ENCODE results near the gene AGPAT4.

AGPAT4 gene

GRCh38 chr6:161272635-161273273 lies 1.1 kb downstream of the AGPAT4 start:
- Histone ChIP-seq H3K4me1 (ENCODE audit: insufficient read depth, low read length, severe bottlenecking) (no peaks in the 10 kb centered on the region), H3K27ac (ENCODE audit: low read depth, low read length, poor library complexity, severe bottlenecking) (no peak overlapping the region), H3K9me2 (ENCODE audit: low read depth, low read length) (no peaks in the 10 kb centered on the region), H3F3A (ENCODE audit: insufficient read depth, low read length) (no peaks in the 10 kb centered on the region), H3K9ac (ENCODE audit: low read length) (no peak overlapping the region), H3K4me2 (ENCODE audit: low read length) (no peak overlapping the region), H3K27me3 (ENCODE audit: insufficient read depth, low read length) (no peaks in the 10 kb centered on the region), H3K4me3 (ENCODE audit: low read depth, low read length, poor library complexity, severe bottlenecking) (no peak overlapping the region), H4K20me1 (ENCODE audit: insufficient read depth, low read length) (no peaks in the 10 kb centered on the region), H3K9me3 (ENCODE audit: low read length) (no peaks in the 10 kb centered on the region), H3K79me2 (ENCODE audit: insufficient read depth, low read length) (no peaks in the 10 kb centered on the region), H3K36me3 (ENCODE audit: insufficient read depth, low read length) (no peaks in the 10 kb centered on the region), H2AFZ (ENCODE audit: low read length) (no peak overlapping the region)
- TF ChIP-seq EZH2 (IDR thresholded peaks at IDR 0.05; ENCODE audit: borderline replicate concordance, low read length), result no peak

DNA sequence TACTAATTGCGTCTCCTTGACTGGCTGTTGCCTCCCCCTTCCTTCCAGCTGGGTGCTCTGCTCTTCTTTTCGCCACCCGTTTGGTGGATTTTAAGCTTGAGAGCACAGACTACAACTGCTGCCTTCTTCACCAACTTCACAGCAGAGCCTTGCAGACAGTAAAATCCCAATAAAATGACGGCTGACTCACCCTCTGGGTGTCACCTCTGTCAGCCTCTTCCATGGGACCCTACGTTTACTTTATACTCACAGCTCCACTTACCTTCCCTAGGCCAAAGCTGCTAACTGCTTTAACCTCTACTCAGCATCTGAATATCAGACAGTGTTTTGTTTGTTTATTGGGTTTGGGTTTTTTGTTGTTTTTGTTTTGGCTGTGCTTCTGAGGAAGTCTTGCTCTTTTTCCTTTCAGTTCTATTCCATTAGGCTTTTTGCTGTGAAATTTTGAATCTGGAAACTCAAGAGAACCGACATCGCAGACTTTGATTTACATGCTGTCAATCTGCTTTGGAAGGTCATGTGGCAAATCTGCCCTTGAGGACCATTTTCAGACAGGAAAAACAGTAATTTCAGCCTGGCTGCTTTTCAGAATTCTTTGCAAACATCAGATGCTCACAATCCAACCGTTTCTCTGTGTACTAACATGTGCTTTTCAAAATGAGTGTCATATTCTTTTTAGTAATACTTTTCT lies 2.4 kb downstream of the AGPAT4 start:
- Histone ChIP-seq H3K4me1 (ENCODE audit: insufficient read depth, low read length, severe bottlenecking) (no peaks in the 10 kb centered on the region), H3K9ac (ENCODE audit: low read length) (no peak overlapping the region), H3K27me3 (ENCODE audit: insufficient read depth, low read length) (no peaks in the 10 kb centered on the region), H2AFZ (ENCODE audit: low read length) (no peak overlapping the region), H3K36me3 (ENCODE audit: insufficient read depth, low read length) (no peaks in the 10 kb centered on the region), H3K79me2 (ENCODE audit: insufficient read depth, low read length) (no peaks in the 10 kb centered on the region), H3K4me2 (ENCODE audit: low read length) (no peak overlapping the region), H3K9me2 (ENCODE audit: low read depth, low read length) (no peaks in the 10 kb centered on the region), H3K9me3 (ENCODE audit: low read length) (no peaks in the 10 kb centered on the region), H3F3A (ENCODE audit: insufficient read depth, low read length) (no peaks in the 10 kb centered on the region), H3K4me3 (ENCODE audit: low read depth, low read length, poor library complexity, severe bottlenecking) (no peak overlapping the region), H3K27ac (ENCODE audit: low read depth, low read length, poor library complexity, severe bottlenecking) (no peak overlapping the region), H4K20me1 (ENCODE audit: insufficient read depth, low read length) (no peaks in the 10 kb centered on the region)
- TF ChIP-seq CTCF (IDR thresholded peaks at IDR 0.05; ENCODE audit: low read length), result no peak

DNA sequence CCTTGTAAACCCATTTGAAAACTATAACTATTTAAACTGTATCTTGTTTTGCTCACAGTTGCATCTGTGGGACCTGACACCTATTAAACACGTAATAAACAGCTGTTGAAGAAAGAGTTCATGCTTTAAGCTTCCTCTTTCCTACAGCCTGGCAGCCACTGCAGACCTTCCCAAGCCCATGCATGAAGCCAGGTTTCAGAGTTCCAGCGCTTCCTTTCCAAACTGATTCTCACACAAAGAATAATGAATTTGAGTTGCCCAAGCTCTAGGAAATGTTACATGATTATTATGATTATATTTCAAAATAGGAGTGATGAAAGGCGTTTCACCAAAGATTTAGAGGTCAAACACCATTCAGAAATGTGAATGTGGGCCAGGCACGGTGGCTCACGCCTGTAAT lies 3.7 kb downstream of the AGPAT4 start:
- Histone ChIP-seq H3K27me3 (ENCODE audit: insufficient read depth, low read length) (no peaks in the 10 kb centered on the region), H3K79me2 (ENCODE audit: insufficient read depth, low read length) (no peaks in the 10 kb centered on the region), H3K4me3 (ENCODE audit: low read depth, low read length, poor library complexity, severe bottlenecking) (no peak overlapping the region), H3F3A (ENCODE audit: insufficient read depth, low read length) (no peaks in the 10 kb centered on the region), H3K9ac (ENCODE audit: low read length) (no peak overlapping the region), H4K20me1 (ENCODE audit: insufficient read depth, low read length) (no peaks in the 10 kb centered on the region), H2AFZ (ENCODE audit: low read length) (no peak overlapping the region), H3K9me3 (ENCODE audit: low read length) (no peaks in the 10 kb centered on the region), H3K27ac (ENCODE audit: low read depth, low read length, poor library complexity, severe bottlenecking) (no peak overlapping the region), H3K9me2 (ENCODE audit: low read depth, low read length) (no peaks in the 10 kb centered on the region), H3K36me3 (ENCODE audit: insufficient read depth, low read length) (no peaks in the 10 kb centered on the region), H3K4me2 (ENCODE audit: low read length) (no peak overlapping the region), H3K4me1 (ENCODE audit: insufficient read depth, low read length, severe bottlenecking) (no peaks in the 10 kb centered on the region)
- TF ChIP-seq EZH2 (IDR thresholded peaks at IDR 0.05; ENCODE audit: borderline replicate concordance, low read length) (no peak), CTCF (IDR thresholded peaks at IDR 0.05; ENCODE audit: low read length) (no peak)

DNA sequence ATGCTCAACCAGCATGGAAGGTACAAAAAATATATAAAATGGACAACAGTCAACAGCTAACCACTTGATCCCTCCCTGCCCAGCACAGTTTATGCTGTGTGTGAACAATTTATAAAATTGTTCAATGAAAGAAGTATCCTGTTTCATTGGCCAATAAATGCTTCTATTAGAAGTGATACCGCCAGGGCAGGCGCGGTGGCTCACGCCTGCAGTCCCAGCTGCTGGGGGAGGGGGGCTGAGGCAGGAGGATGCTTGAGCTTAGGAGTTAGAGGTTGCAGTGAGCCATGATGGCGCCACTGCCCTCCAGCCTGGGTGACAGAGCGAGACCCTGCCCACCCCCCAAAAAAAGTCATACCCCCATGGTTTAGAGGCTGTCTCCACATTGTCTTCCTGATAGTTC lies 4.6 kb downstream of the AGPAT4 start:
- Histone ChIP-seq H3K4me2 (ENCODE audit: low read length) (no peak overlapping the region), H2AFZ (ENCODE audit: low read length) (no peak overlapping the region), H3K36me3 (ENCODE audit: insufficient read depth, low read length) (no peaks in the 10 kb centered on the region), H3K4me3 (ENCODE audit: low read depth, low read length, poor library complexity, severe bottlenecking) (no peak overlapping the region), H3K9ac (ENCODE audit: low read length) (no peak overlapping the region), H3K4me1 (ENCODE audit: insufficient read depth, low read length, severe bottlenecking) (no peaks in the 10 kb centered on the region), H3K27ac (ENCODE audit: low read depth, low read length, poor library complexity, severe bottlenecking) (no peak overlapping the region), H3K9me2 (ENCODE audit: low read depth, low read length) (no peaks in the 10 kb centered on the region), H3F3A (ENCODE audit: insufficient read depth, low read length) (no peaks in the 10 kb centered on the region), H3K79me2 (ENCODE audit: insufficient read depth, low read length) (no peaks in the 10 kb centered on the region), H3K27me3 (ENCODE audit: insufficient read depth, low read length) (no peaks in the 10 kb centered on the region), H4K20me1 (ENCODE audit: insufficient read depth, low read length) (no peaks in the 10 kb centered on the region), H3K9me3 (ENCODE audit: low read length) (no peaks in the 10 kb centered on the region)
- TF ChIP-seq CTCF (IDR thresholded peaks at IDR 0.05; ENCODE audit: low read length) (no peak), EZH2 (IDR thresholded peaks at IDR 0.05; ENCODE audit: borderline replicate concordance, low read length) (no peak)

Measured in OCI-LY1 (cell line).